GM04504 (cell line): ENCODE measurements around the gene PRKCD.
"Not testable (repeated sequence)": the region's sequence is repeated elsewhere in the genome, so short reads cannot be mapped to it uniquely, and the experiment has no call there.

Source experiments
- DNase-seq: peaks from one replicate; pipeline ENCODE4 v3.0.0-alpha.2; 2012; ENCODE audit warnings: low read depth

Gene PRKCD

DNA sequence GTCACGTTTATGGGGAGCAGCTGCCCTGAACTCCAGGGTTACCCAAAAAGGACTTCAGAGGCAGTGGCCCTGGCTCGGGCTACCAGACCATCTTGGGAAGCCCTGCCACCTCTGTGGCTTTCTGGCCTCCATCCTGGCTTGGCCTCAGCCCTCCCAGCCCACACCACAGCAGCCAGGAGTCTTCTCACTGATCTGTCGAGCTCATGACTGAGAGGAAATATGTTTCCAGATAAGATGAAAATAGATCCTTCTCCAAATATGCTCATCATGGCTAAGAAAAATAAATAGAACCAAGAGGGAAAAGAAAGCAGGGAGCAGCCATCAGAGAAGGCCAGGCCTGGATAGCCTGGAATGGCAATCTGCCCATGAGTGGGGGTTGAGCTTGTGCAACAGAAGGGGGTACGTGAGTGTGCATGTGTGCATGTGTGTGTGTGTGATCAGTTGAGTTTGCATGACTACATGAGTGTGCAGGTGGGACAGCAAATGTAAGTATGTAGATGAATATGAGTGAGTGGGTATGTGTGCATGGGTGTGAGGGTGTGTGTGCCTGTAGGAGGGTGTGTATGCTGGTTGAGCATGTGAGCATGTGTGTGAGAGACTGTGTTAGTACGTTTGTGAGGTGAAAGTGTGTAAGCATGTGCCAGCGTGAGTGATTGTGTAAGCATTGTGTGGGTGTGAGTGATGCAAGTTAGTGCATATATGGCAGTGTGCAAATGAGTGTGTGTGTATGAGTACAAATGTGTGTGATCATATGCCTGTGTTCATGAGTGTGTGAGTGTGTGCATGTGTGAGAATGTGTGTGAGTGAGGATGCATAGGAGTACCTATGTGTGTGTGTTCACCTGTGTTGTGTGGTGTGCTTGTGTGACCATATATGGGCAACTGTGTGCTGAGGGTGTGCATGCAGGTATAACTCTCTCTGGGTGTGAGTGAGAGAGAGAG is 20.8 kb upstream of the PRKCD start:
- no peak for DNase-seq

DNA sequence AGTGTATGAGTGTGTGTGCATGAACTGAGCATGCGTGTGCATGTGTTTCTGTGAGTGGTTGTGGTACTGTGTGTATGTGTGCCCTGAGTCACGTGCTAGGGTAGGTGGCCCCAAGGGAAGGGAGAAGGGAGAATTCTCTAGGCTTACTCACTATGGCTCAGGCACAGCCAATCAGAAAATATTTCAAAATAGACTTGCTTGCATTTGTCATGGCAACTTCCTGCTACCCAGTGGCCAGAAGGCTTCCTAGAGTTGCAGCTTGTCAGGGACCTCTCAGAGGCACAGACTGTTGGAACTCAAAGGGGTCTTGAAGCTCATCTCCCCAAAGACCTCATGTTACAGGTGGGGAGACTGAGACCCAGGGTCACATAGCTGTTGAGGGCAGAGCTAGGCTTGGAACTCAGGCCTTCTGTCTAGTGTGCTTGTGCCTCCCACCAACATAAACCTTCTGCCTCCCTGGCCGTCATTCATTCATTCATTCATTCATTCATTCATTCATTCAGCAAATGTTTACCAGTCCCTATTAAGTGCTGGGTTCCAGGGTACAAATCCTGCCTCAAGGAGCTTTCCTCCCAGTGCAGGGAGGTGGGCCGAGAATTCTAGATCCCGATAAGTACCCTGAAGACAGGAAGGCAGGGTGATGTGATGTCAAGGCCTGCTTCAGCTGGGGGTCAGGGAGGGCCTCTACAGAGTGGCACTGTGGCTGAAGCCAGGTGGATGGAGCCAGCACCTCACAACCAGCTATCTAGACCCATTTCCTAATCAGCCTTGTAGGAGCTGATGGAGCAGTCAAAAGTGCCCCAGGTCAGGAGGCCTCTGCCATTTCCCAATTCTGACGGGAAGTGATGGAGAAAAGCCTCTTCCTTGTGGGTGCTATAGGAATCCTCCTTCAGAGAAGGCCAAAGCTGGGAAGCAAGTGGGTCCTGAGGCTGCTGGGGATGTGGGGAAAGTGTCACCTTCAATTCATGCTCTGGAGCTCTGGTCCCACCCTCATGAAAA is 19.9 kb upstream of the PRKCD start:
- peak; percentile 54 for DNase-seq

DNA sequence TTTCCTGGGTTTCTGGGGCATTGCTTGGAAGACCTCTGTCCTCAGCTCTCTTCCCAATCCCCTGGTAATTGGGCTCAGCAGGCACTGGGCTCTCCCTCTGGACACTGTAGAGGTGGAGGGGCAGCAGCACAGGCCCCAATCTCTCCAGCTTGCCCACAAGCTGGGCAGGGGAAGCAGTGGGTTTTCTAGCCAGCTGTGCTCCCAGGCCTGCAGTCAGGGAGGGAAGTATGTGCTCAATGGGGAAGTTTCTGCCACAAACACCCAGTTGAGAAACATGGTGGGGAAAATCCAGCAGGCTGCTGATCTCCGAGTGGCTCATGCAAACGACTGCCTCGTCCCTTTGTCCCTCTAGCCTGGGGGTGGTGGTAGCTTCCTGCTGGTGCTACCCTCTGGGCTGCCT is 18.0 kb upstream of the PRKCD start:
- no peak for DNase-seq

DNA sequence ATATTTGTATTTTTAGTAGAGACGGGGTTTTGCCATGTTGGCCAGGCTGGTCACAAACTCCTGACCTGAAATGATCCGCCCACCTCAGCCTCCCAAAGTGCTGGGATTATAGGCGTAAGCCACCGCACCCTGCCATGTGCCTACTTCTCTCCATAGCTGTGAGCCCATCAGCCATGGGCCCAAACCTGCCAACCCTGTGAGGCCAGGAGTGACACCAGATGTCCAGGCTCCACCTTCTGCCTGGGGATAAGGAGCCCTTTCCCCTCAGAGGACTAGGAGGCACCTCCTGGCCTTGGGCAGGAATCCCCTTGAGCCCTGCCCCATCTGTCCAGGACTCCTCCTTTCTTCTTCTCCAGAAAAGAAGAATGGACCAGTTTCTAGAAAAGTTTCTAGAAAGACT is 16.6 kb upstream of the PRKCD start:
- no peak for DNase-seq

GRCh38 chr3:53144862-53145712 is 15.9 kb upstream of the PRKCD start:
- DNase-seq = no peak

- DNase-seq = no peak
Observed at GRCh38 chr3:53145713-53146080, 15.3 kb upstream of the PRKCD start.

DNA sequence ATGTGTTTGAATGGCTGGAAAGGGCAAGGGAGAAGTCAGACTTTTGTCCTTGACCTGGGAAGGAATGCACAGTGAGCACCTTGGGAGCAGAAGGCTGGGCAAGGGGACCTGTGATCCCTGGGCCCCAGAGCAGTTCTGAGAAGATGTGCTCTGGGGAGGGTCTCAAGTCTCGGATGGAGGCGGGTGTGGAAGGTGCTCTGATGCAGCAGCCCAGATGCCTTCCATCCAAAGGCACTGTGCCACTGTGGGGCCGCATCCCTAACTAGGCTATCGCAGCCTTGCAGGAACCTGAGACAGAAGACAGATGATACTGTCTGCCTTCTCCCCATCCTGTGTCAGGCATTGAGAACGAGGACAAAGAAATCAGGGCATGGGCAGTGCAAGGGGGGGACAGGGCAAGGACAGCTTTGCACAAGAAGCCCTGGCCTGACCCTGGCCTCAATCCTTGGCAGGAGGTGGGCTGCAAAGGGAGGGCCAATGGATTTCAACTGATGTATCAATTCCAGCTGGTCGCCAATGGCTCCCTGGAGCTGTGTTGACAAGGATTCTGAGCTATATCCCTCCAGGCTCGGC is 14.6 kb upstream of the PRKCD start:
- no peak for DNase-seq

DNA sequence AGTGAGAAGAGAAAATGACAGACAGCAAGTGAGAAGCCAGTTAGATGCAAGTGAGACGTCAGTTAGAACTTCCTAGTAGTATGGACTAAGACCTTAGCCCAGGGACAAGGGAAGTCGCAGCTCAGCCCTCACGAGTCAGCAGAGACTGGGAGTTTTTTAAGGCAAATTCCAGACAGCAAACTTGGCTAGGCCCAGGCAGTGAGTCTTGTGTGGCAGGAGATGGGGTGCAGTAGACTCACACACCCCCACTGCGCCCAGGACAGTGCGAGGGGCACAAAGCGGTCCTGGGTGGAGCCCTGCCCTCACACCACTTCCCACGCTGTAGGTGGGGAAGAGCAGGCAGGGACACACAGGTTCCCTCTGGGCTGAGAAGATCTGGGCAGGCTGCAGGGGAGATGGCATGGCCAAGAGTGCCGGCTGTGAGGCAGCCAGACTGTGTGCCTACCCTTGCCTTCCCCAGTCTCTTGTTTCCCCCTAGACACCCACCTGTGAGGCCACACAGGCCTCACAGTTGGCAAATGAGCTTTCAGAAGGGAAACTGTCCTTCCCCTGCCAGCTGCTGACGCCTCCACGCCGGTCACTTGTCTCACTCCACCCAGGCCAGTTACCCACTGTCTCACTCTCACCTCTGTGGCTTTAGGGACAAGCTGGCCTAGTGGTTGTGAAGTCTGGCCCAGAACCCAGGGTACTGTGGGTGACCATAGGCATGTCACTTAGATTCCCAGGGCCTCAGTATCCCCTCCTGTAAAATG is 13.7 kb upstream of the PRKCD start:
- no peak for DNase-seq

- no peak for DNase-seq
Observed at GRCh38 chr3:53147903-53148400, 13.1 kb upstream of the PRKCD start.

DNA sequence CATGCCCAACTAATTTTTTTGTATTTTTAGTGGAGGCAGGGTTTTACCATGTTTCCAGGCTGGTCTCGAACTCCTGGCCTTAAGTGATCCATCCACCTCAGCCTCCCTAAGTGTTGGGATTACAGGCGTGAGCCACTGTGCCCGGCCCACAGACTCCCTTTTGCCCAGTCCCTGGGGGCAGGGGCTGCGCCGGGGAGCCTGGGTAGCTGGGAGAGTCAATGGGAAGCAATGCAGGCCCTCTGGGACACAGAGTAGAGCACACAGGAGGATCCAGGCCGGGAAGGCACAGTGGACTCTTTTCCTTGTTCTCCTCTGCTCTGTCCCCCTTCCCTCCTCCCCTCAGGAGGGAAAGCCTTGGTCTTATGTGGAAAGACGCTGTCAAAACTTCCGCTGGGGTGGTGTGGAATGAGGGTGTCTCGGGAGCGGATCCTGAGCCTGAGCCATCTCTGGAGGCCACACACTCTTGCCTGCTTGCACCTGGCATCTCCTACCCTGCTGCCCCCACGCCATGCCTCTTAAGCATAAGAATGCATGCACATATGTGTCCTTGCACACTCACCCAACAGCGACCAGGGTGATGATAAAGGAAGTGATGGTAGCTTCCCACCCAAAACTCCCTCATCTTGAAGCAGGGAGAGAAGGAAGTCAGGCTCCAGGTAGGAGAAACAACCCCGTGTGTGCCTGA is 11.9 kb upstream of the PRKCD start:
- DNase-seq = no peak

DNA sequence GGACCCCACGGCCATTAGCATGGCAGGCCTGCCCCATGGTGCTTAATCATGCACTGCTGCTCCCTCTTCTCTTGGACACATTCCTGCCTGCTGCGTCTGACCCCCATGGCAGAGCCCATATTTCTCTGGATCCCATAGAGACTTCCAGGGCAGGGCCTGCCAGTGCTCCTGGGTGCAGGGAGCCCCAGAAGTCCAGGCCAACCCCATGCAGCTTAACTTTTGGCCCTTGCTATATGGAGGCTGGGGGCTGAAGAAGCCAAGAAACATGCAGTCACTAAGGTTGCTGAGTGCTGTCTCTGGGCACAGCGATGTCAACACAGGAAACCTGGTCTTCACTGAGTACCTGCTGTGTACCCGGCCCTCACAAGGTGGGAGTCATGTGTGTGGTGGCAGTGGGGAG is 11.3 kb upstream of the PRKCD start:
- no peak for DNase-seq

DNA sequence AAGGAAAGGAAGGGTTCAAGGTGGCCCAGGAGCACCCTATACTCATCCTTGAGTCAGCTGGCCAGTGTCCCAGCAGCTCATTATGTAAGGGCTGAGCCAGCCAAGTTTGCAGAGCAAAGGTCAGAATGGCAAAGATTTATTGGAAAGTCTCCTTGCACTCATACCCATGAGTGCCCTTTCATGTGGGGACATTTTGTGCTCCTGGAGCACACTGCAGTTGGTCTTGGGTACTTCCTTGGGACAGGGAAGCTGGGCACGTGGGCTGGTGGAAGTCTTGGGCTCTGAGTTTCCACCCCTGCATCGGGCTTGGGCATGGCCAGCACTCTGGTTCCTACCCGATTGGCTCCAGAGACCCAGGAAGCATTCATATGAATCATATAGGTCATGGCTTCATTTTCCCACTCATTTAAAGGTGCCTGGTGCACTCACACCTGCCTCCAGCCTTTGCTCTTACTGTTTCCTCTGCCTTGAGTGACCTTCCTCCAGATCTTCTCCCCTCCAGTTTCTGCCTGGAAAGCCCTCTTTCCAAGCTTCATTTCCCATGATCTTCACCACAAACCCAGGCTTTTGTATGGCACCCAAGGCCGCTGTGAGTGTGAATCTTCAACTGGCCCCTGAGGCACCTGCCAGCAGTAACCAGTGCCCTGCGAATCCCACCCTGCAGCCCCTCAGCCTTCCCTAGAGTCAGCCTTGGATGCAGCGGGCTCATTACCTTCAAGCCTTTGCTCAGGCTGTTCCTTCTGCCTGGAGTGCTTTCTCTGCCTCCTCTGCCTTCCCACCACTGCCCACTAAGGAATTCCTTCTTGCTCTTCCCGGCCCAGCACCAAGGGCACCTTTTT is 10.5 kb upstream of the PRKCD start:
- peak; percentile 47 for DNase-seq

- DNase-seq = not testable (repeated sequence)
Observed at GRCh38 chr3:53151086-53151438, 9.9 kb upstream of the PRKCD start.

DNA sequence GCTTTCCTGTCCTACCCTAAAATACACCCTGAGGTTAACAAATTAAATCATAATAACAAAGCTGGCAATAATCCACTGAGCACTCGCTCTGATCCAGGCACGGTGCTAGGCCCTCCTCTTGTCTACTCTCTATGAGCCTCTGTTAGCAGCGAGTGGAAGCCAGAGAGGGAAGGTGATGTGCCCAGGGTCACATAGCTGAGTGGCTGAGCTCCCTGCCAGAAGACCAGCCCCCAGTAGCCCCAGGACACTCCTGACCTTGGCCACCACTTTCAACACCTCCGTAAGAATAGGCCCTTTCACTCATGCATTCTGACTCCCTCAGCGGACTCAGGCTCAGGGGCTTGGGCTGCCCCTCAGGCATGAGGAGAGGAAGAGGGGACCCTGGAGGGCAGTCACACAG is 9.5 kb upstream of the PRKCD start:
- DNase-seq = no peak

DNA sequence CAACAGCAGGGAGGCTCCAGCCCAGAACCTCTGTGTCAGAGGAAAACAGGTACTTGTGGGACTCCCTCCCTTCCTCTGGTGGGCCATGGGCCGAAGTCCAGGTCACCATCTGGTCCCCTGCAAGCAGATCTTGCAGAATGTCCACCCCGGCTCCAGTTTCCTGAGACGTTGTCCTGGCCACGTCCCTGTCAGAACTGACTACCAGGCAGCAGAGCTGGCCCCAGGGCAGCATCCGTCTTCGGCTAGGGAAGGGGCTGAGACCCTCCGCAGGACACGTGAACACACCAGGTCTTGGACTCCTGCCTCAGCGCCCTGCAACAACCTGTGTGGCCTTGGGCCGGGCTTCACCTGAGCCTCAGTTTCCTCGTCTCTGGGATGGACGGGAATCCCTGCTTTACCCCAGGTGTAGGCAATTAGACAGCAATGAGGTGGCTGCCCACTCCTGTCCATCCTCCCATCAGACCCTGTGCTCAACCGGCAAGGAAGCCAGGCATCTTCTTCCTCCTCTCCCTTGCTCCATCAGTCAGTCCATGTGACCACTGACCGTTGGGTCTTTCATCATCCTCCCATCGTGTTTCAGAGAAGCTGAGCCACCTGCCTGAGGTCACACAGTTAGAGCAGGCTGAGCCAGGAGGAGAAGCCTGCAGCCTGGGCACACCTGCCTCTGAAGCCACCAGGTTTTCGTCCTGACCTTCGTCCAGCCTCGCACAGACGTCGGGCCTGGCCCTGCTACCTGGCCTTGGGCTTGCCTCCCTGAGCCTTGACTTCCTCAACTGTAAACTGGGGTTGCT is 8.9 kb upstream of the PRKCD start:
- no peak for DNase-seq

- no peak for DNase-seq
Observed at GRCh38 chr3:53153264-53153823, 7.7 kb upstream of the PRKCD start.

GRCh38 chr3:53153980-53154379 is 7.0 kb upstream of the PRKCD start:
- no peak for DNase-seq

DNA sequence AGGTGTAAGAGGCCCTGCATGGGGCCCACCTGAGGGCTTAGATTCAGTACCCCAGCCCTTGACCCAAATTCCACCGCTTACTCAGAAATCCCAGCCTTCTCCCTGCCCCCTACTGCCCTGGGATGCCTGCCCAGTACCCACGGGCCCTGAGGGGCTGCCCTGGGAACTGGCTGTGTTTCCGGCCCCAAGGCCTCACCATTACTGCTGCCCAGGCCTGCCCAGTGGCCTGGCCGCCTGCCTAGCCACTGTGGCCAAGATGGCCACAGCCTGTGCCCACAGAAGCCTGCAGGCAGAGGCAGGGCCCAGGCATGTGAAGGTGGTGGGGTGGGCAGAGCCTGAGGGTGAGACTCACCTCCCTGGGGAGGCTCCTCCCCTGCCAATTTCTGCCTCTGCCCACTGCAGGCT is 6.1 kb upstream of the PRKCD start:
- DNase-seq = no peak
